IMR-90 (cell line): ENCODE data around the gene ST3GAL3. TPM values are rescaled to one million over a fixed set of nuclear protein-coding genes. Genes with fewer than 3 reads are reported as not detected.

Experiments
- ATAC-seq: fragments of 200-7000 bp; cut with Tn5 transposase; 2 replicates; pipeline ENCODE4 v1.9.1; 2020; ENCODE audit warnings: low read depth, mild to moderate bottlenecking, moderate library complexity
- BruUV-seq: library from RNA; stranded (reverse); fragments of 400-500 nt; replicated peaks from 2 replicates; lab custom pipeline; 2021; lab: Mats Ljungman, UMichigan
- CTCF ChIA-PET: fragments of 300-600 bp; formaldehyde crosslinking; extraction: SDS; loops from one replicate; lab custom pipeline; 2021; ENCODE audit warnings: antibody characterized with exemption; lab: Yijun Ruan, JAX
- POLR2A ChIA-PET: fragments of 300-600 bp; sonication (Branson Sonifier 250); formaldehyde crosslinking; loops from one replicate; lab custom pipeline; 2022; ENCODE audit warnings: antibody characterized with exemption; ENCODE audit not compliant: unreplicated experiment; lab: Charles Lee
- DNase-seq: peaks from one replicate; pipeline ENCODE4 v3.0.0; 2013
- H2AFZ ChIP-seq: replicated peaks from 2 replicates; pipeline ENCODE3; 2013; ENCODE audit warnings: low read length, mild to moderate bottlenecking; ENCODE audit not compliant: poor library complexity
- H2AK5ac ChIP-seq: 2 replicates; pipeline ENCODE4 v1.6.1; 2013; ENCODE audit warnings: low read depth, low read length, inconsistent platforms
- H2AK9ac ChIP-seq: replicated peaks from 2 replicates; pipeline ENCODE3; 2013; ENCODE audit warnings: mild to moderate bottlenecking, low read depth, low read length, moderate library complexity; ENCODE audit not compliant: poor library complexity
- H2BK120ac ChIP-seq: 2 replicates; pipeline ENCODE4 v1.6.1; 2013; ENCODE audit warnings: low read depth, low read length, inconsistent platforms
- H2BK15ac ChIP-seq: 3 replicates; pipeline ENCODE4 v1.6.1; 2013; ENCODE audit warnings: low read depth, low read length, inconsistent platforms
- H2BK20ac ChIP-seq: 2 replicates; pipeline ENCODE4 v1.6.1; 2013; ENCODE audit warnings: low read depth, mild to moderate bottlenecking, inconsistent platforms, low read length, moderate library complexity
- H2BK5ac ChIP-seq: 2 replicates; pipeline ENCODE4 v1.6.1; 2013; ENCODE audit warnings: mild to moderate bottlenecking, low read depth, low read length, inconsistent platforms; ENCODE audit not compliant: poor library complexity, severe bottlenecking
- H3K14ac ChIP-seq: replicated peaks from 2 replicates; pipeline ENCODE4 v1.6.1; 2013; ENCODE audit warnings: low read depth, low read length, inconsistent platforms
- H3K18ac ChIP-seq: 2 replicates; pipeline ENCODE4 v1.6.1; 2013; ENCODE audit warnings: low read depth, low read length, control low read depth
- H3K23ac ChIP-seq: 2 replicates; pipeline ENCODE4 v1.6.1; 2013; ENCODE audit warnings: low read depth, low read length, inconsistent platforms
- H3K27ac ChIP-seq: 2 replicates; pipeline ENCODE4 v1.5.1; 2013; ENCODE audit warnings: mild to moderate bottlenecking, control low read depth, low read length; ENCODE audit not compliant: insufficient read depth
- H3K27me3 ChIP-seq: 2 replicates; pipeline ENCODE4 v1.6.1; 2013; ENCODE audit warnings: low read length; ENCODE audit not compliant: control insufficient read depth, insufficient read depth
- H3K36me3 ChIP-seq: 2 replicates; pipeline ENCODE4 v1.6.1; 2013; ENCODE audit warnings: low read length, mixed read lengths; ENCODE audit not compliant: control insufficient read depth, insufficient read depth
- H3K4ac ChIP-seq: 2 replicates; pipeline ENCODE4 v1.6.1; 2013; ENCODE audit warnings: low read depth, low read length, inconsistent platforms
- H3K4me1 ChIP-seq: 2 replicates; pipeline ENCODE4 v1.6.1; 2013; ENCODE audit warnings: low read length, mixed read lengths; ENCODE audit not compliant: control insufficient read depth, insufficient read depth
- H3K4me2 ChIP-seq: 2 replicates; pipeline ENCODE4 v1.6.1; 2013; ENCODE audit warnings: low read depth, mild to moderate bottlenecking, control low read depth, low read length, moderate library complexity
- H3K4me3 ChIP-seq: 2 replicates; pipeline ENCODE4 v1.5.1; 2013; ENCODE audit warnings: low read depth, mild to moderate bottlenecking, control low read depth, low read length, moderate library complexity; ENCODE audit not compliant: insufficient read depth
- H3K56ac ChIP-seq: 2 replicates; pipeline ENCODE4 v1.6.1; 2013; ENCODE audit warnings: low read length, inconsistent platforms; ENCODE audit not compliant: insufficient read depth; ENCODE audit errors: extremely low read depth
- H3K79me1 ChIP-seq, 2 experiments: 2 replicates each; pipeline ENCODE4 v1.6.1; 2013; ENCODE audit warnings: low read length in 2 of 2, inconsistent platforms in 1 of 2, low read depth in 1 of 2
- H3K9ac ChIP-seq: 2 replicates; pipeline ENCODE4 v1.6.1; 2013; ENCODE audit warnings: low read depth, low read length, control low read depth
- H3K9me1 ChIP-seq: 2 replicates; pipeline ENCODE4 v1.6.1; 2013; ENCODE audit warnings: low read length, inconsistent platforms; ENCODE audit not compliant: insufficient read depth
- H3K9me3 ChIP-seq: 2 replicates; pipeline ENCODE4 v1.6.1; 2013; ENCODE audit warnings: low read length; ENCODE audit not compliant: control insufficient read depth, insufficient read depth
- H4K20me1 ChIP-seq: 2 replicates; pipeline ENCODE4 v1.6.1; 2013; ENCODE audit warnings: low read length, inconsistent platforms; ENCODE audit not compliant: insufficient read depth
- H4K5ac ChIP-seq: 2 replicates; pipeline ENCODE4 v1.6.1; 2013; ENCODE audit warnings: mild to moderate bottlenecking, low read depth, low read length, control low read depth
- H4K8ac ChIP-seq, 2 experiments: 2 replicates each; pipeline ENCODE4 v1.6.1; 2013; ENCODE audit warnings: low read depth in 2 of 2, low read length in 2 of 2, control low read depth in 1 of 2, inconsistent platforms in 1 of 2
- H4K91ac ChIP-seq: 2 replicates; pipeline ENCODE4 v1.6.1; 2013; ENCODE audit warnings: low read depth, low read length, inconsistent platforms; ENCODE audit not compliant: insufficient read depth
- BHLHE40 ChIP-seq: fragments of 150-350 bp; IDR thresholded peaks from 2 replicates; pipeline ENCODE4 v1.6.1; 2016; ENCODE audit warnings: mild to moderate bottlenecking, low read depth, low read length
- CEBPB ChIP-seq: IDR thresholded peaks from 2 replicates; pipeline ENCODE4 v1.6.1; 2012; ENCODE audit warnings: low read depth, low read length, improper control_type of control experiment
- CHD1 ChIP-seq: IDR thresholded peaks from 2 replicates; pipeline ENCODE4 v1.6.1; 2012; ENCODE audit warnings: low read depth, low read length, improper control_type of control experiment
- CTCF ChIP-seq: conservative IDR thresholded peaks from 2 replicates; pipeline ENCODE4 v1.5.1; 2012; ENCODE audit warnings: mild to moderate bottlenecking, low read depth, low read length, improper control_type of control experiment
- ELK1 ChIP-seq: fragments of 150-350 bp; IDR thresholded peaks from 2 replicates; pipeline ENCODE4 v1.6.1; 2016; ENCODE audit warnings: low read depth, mild to moderate bottlenecking, low read length, moderate library complexity, borderline replicate concordance
- FOS ChIP-seq: fragments of 150-350 bp; IDR thresholded peaks from 2 replicates; pipeline ENCODE4 v1.6.1; 2016; ENCODE audit warnings: low read depth, low read length
- MAFK ChIP-seq: IDR thresholded peaks from 2 replicates; pipeline ENCODE4 v1.6.1; 2012; ENCODE audit warnings: low read depth, low read length, improper control_type of control experiment
- MAZ ChIP-seq: IDR thresholded peaks from 2 replicates; pipeline ENCODE4 v1.6.1; 2012; ENCODE audit warnings: low read depth, mild to moderate bottlenecking, low read length, improper control_type of control experiment, moderate library complexity, borderline replicate concordance
- MXI1 ChIP-seq: IDR thresholded peaks from 2 replicates; pipeline ENCODE4 v1.6.1; 2012; ENCODE audit warnings: low read depth, mild to moderate bottlenecking, low read length, moderate library complexity, borderline replicate concordance
- NFE2L2 ChIP-seq: fragments of 150-350 bp; IDR thresholded peaks from 2 replicates; pipeline ENCODE4 v1.6.1; 2016; ENCODE audit warnings: low read depth, mild to moderate bottlenecking, low read length
- POLR2A ChIP-seq: IDR thresholded peaks from 2 replicates; pipeline ENCODE4 v1.6.1; 2012; ENCODE audit warnings: mild to moderate bottlenecking, low read depth, low read length
- RAD21 ChIP-seq: IDR thresholded peaks from 2 replicates; pipeline ENCODE4 v1.6.1; 2012; ENCODE audit warnings: low read length, improper control_type of control experiment
- RCOR1 ChIP-seq: IDR thresholded peaks from 2 replicates; pipeline ENCODE4 v1.6.1; 2012; ENCODE audit warnings: mild to moderate bottlenecking, low read length, improper control_type of control experiment; ENCODE audit not compliant: insufficient replicate concordance
- RFX5 ChIP-seq: IDR thresholded peaks from 2 replicates; pipeline ENCODE4 v1.8.0; 2012; ENCODE audit warnings: low read depth, mild to moderate bottlenecking, low read length, moderate library complexity
- SMC3 ChIP-seq: fragments of 150-350 bp; IDR thresholded peaks from 2 replicates; pipeline ENCODE4 v1.6.1; 2016; ENCODE audit warnings: low read depth, mild to moderate bottlenecking, antibody characterized with exemption, low read length, moderate library complexity
- WGBS, 2 experiments: methylation state at CpG; one replicate each; pipeline versions ENCODE4 v1.1.5 to v1.1.7; 2013; ENCODE audit warnings: missing lambda C conversion rate in 2 of 2; ENCODE audit not compliant: insufficient read length in 1 of 2; ENCODE audit errors: extremely low coverage in 2 of 2; 5-methylcytosine and 5-hydroxymethylcytosine counted together
- dilution Hi-C: fragments of 300-500 bp; cut with HindIII; formaldehyde crosslinking; loops from one replicate; pipeline ENCODE4 v1.14.3; 2018; ENCODE audit warnings: low sequenced_read_pairs; ENCODE audit not compliant: unreplicated experiment
- in situ Hi-C: fragments of 300-500 bp; cut with MboI; formaldehyde crosslinking; loops from 3 replicates; pipeline ENCODE4 v1.14.3; 2019; ENCODE audit warnings: low sequenced_read_pairs, inconsistent platforms, mixed read lengths
- intact Hi-C: fragments of 100-400 bp; cut with micrococcal nuclease; formaldehyde crosslinking; loops from 2 replicates; pipeline ENCODE4 v1.10.0; 2022
- polyA plus RNA-seq, 3 experiments: library from polyadenylated mRNA; depleted of rRNA; stranded (reverse); fragments of >200 nt; gene quantifications; 2 replicates each; pipeline ENCODE4 v1.2.3, GENCODE V29; 2012; ENCODE audit warnings: low replicate concordance in 1 of 3
- total RNA-seq: library from RNA; depleted of rRNA; stranded (reverse); fragments of >200 nt; gene quantifications from 2 replicates; pipeline ENCODE4 v1.2.3, GENCODE V29; 2012
- TF ChIP-seq, protein P1 (sequence below): fragments of 150-350 bp; IDR thresholded peaks from 2 replicates; pipeline ENCODE4 v1.6.1; 2017; ENCODE audit warnings: mild to moderate bottlenecking, antibody characterized with exemption, low read length, low read depth

ST3GAL3 gene
- total and polyA plus RNA-seq, 2 of the 4 experiments (the other 2 are of a cell fraction) = 12.0 to 14.8 TPM

DNA sequence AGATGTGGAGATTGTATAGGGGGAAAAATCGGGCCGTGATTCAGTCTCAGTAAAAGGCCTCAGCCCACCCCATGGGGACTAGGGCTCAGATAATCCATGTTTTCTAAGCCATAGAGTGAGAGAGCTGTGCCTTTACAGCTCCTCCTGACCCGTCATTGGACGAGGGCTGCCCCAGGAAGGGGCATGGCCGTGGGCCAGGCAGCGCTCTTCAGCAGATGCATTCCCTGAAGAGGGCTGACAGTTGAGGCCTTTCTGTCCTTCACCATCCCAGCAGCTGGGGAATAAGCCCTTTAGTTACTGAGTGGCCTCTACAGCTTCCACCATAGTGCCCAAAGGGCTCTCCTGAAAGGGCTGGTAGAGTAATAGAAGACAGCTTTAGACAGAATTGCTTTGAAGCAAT, 57.2 kb downstream of the ST3GAL3 start:
- dilution Hi-C loops = no loop called here

More for the DNA sequence above, 57.2 kb downstream of the ST3GAL3 start:
- no CpG with 5 or more reads among the region's 6 CpGs for WGBS, 2 experiments
- no peaks in the 10 kb centered on the region for H3K9me3 ChIP-seq
- H3K56ac ChIP-seq = no peak overlapping the region
- DNase-seq = no peak
- H3K9ac ChIP-seq = no peak overlapping the region
- intact Hi-C loops = no loop called here
- H4K5ac ChIP-seq = no peak overlapping the region
- no peak overlapping the region for H2AFZ ChIP-seq
- no peak overlapping the region for H3K4me2 ChIP-seq
- H3K4me1 ChIP-seq = peaks cover 7% of the 10 kb centered on the region
- no peak overlapping the region for H4K8ac ChIP-seq
- H3K18ac ChIP-seq = no peak overlapping the region
- no peak overlapping the region for H2BK20ac ChIP-seq
- no peak overlapping the region for H3K27ac ChIP-seq
- H2BK120ac ChIP-seq = no peak overlapping the region
- CTCF ChIA-PET = interaction anchor here (0.6 to 9.2 kb wide), 5 partner anchors 29 to 272 kb away, joined by 3 to 149 read pairs (median 4); partner anchors contain the start of genes ARTN and IPO13
- BruUV-seq = no TSS peak
- H3K23ac ChIP-seq = no peak overlapping the region
- H3K14ac ChIP-seq = no peak overlapping the region
- H2AK9ac ChIP-seq = no peak overlapping the region
- H2BK5ac ChIP-seq = no peak overlapping the region
- H2AK5ac ChIP-seq = no peak overlapping the region
- H3K36me3 ChIP-seq = no peaks in the 10 kb centered on the region
- H3K4me3 ChIP-seq = no peak overlapping the region
- POLR2A ChIA-PET = no interaction called here
- ATAC-seq = no peak
- H3K27me3 ChIP-seq = no peaks in the 10 kb centered on the region
- peaks cover 5% of the 10 kb centered on the region; the same call in 1 of the 2 replicates for H3K9me1 ChIP-seq
- H3K4ac ChIP-seq = no peak overlapping the region
- H3K79me1 ChIP-seq = peaks cover 13 to 53% of the 10 kb centered on the region in 2 experiments; a peak in 3 of 4 replicates
- TF ChIP-seq RCOR1 (no peak), MAZ (no peak), CEBPB (no peak), BHLHE40 (no peak), POLR2A (no peak), SMC3 (no peak), RFX5 (no peak), ELK1 (no peak), RAD21 (no peak), CTCF (no peak), NFE2L2 (no peak), CHD1 (no peak), FOS (no peak), MAFK (no peak), MXI1 (no peak)
- TF ChIP-seq, protein P1, sequence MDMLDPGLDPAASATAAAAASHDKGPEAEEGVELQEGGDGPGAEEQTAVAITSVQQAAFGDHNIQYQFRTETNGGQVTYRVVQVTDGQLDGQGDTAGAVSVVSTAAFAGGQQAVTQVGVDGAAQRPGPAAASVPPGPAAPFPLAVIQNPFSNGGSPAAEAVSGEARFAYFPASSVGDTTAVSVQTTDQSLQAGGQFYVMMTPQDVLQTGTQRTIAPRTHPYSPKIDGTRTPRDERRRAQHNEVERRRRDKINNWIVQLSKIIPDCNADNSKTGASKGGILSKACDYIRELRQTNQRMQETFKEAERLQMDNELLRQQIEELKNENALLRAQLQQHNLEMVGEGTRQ = no peak
- peaks cover 21% of the 10 kb centered on the region; the same call in 1 of the 2 replicates for H4K20me1 ChIP-seq
- no peak overlapping the region for H2BK15ac ChIP-seq
- no peak overlapping the region for H4K91ac ChIP-seq
- in situ Hi-C loops = no loop called here
